ENCODE data around the gene ATAD3C. TPM values are rescaled to one million over a fixed set of nuclear protein-coding genes. Genes with fewer than 3 reads are reported as not detected.
"Not testable (repeated sequence)": the region's sequence is repeated elsewhere in the genome, so short reads cannot be mapped to it uniquely, and the experiment has no call there.

The ATAD3C gene
- total RNA-seq, 8 experiments from 2014 or later: 0.38 to 2.1 (median 0.64) TPM

DNA sequence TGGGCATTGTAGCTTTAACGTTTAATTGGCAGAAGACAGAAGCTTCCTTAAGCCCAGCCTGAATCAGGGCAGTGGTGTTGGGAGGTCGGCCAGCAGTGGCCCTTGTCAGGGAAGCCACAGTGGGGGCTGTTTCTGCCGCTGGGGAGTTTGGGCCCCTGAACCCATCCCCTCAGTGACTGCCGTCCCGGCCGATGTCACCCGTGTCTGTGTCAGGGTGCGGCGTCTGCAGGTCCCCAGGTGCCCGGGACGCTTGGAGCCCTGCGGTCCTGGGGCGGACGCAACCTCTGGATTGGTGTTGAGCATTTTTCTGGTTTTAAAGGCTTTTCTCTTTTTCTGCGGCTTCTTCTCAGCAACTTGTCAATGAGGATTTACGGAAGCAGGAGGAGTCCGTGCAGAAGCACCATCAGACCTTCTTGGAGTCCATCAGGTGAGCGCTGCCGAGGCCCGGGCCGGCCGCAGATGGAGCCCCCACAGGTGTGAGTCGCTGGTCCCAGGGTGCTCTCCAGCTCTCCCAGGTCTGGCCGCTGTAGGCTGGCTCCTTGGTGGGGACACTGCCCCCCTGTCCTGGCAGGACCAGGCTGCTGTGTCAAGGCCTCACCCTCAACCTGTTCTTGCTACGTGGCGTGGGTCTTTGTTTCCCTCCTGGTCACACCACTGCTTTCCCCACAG lies 2.3 kb downstream of the ATAD3C start:
- no peak for ATAC-seq (replicated peaks in 6 of 8)
- 40 to 96% (median 91%) methylated on average over 2 to 12 of the region's 26 CpGs; no CpG with 5 or more reads in 4 of the 10 experiments for WGBS, 10 experiments
- in situ Hi-C loops (cut with MboI; ENCODE audit: low pct_unique_long_range_greater_than_20kb in 2 of 9, low sequenced_read_pairs in 9 of 9, unreplicated experiment in 9 of 9): no loop called here
- Histone ChIP-seq H3K27ac (no peak overlapping the region), H3K4me1 (replicated peaks in 1 of 2) (no peaks in the 10 kb centered on the region), H3K4me3 (no peak overlapping the region)

GRCh38 chr1:1452365-1452739 lies 2.9 kb downstream of the ATAD3C start:
- 40 to 100% (median 63%) methylated on average over 1 to 5 of the region's 8 CpGs; no CpG with 5 or more reads in 4 of the 10 experiments for WGBS, 10 experiments
- H3K27ac ChIP-seq; ATAC-seq (replicated peaks in 6 of 8); H3K4me1 ChIP-seq (replicated peaks in 1 of 2); in situ Hi-C loops (cut with MboI; ENCODE audit: low pct_unique_long_range_greater_than_20kb in 2 of 9, low sequenced_read_pairs in 9 of 9, unreplicated experiment in 9 of 9); H3K4me3 ChIP-seq: not testable (repeated sequence)

GRCh38 chr1:1452882-1453281 lies 3.4 kb downstream of the ATAD3C start:
- in situ Hi-C loops (cut with MboI; ENCODE audit: low pct_unique_long_range_greater_than_20kb in 2 of 9, low sequenced_read_pairs in 9 of 9, unreplicated experiment in 9 of 9): no loop called here
- H3K27ac ChIP-seq: no peak overlapping the region
- no peak for ATAC-seq (replicated peaks in 6 of 8)
- 68 to 100% (median 95%) methylated on average over 1 to 7 of the region's 16 CpGs; no CpG with 5 or more reads in 4 of the 10 experiments for WGBS, 10 experiments
- H3K4me3 ChIP-seq: no peak overlapping the region
- H3K4me1 ChIP-seq (replicated peaks in 1 of 2): no peaks in the 10 kb centered on the region

DNA sequence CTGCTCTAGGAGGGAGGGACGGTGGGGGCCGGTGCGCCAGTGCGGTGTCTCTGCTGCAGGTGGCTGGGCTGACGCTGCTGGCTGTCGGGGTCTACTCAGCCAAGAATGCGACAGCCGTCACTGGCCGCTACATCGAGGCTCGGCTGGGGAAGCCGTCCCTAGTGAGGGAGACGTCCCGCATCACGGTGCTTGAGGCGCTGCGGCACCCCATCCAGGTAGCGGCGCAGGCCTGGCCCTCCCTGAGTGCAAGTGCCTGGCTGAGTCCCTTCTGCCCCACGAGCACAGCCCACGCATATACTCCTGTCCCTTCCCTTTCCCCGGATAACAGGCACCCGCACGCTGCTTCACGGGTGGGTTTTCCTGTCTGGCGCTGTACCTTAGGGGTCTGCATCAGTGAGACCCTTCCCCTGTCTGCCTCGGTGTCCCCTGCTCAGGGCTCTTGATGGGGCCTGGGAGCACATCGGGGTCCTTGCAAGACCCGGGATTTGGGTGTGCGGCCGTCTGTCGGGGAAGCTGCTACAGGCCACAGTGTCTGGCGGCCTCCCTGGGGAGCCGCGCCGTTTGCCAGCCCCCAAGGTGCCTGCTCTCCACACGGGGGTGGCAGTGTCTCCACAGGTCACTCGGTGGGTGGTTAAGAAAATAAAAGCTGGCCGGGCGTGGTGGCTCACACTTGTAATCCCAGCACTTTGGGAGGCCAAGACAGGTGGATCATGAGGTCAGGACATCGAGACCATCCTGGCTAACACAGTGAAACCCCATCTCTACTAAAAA lies 5.0 kb downstream of the ATAD3C start:
- in situ Hi-C loops (cut with MboI; ENCODE audit: low pct_unique_long_range_greater_than_20kb in 2 of 9, low sequenced_read_pairs in 9 of 9, unreplicated experiment in 9 of 9); H3K27ac ChIP-seq; H3K4me1 ChIP-seq (replicated peaks in 1 of 2); ATAC-seq (replicated peaks in 6 of 8); H3K4me3 ChIP-seq: not testable (repeated sequence)
- WGBS, 10 experiments: 77 to 100% (median 100%) methylated on average over 1 to 4 of the region's 41 CpGs; no CpG with 5 or more reads in 6 of the 10 experiments

GRCh38 chr1:1455366-1455884 lies 5.9 kb downstream of the ATAD3C start:
- in situ Hi-C loops (cut with MboI; ENCODE audit: low pct_unique_long_range_greater_than_20kb in 2 of 9, low sequenced_read_pairs in 9 of 9, unreplicated experiment in 9 of 9): no loop called here

GRCh38 chr1:1455934-1456333 lies 6.4 kb downstream of the ATAD3C start:
- H3K27ac ChIP-seq; in situ Hi-C loops (cut with MboI; ENCODE audit: low pct_unique_long_range_greater_than_20kb in 2 of 9, low sequenced_read_pairs in 9 of 9, unreplicated experiment in 9 of 9); H3K4me3 ChIP-seq; H3K4me1 ChIP-seq (replicated peaks in 1 of 2): not testable (repeated sequence)
- peak in 4 of 8 experiments; percentile 8 to 73 (median 10) for ATAC-seq (replicated peaks in 6 of 8)
- no CpG with 5 or more reads among the region's 15 CpGs for WGBS, 10 experiments

More at GRCh38 chr1:1455366-1455884, 5.9 kb downstream of the ATAD3C start:
- no peaks in the 10 kb centered on the region for H3K4me1 ChIP-seq (replicated peaks in 1 of 2)
- H3K4me3 ChIP-seq: no peak overlapping the region
- 85 to 100% (median 90%) methylated on average over 1 to 9 of the region's 30 CpGs; no CpG with 5 or more reads in 7 of the 10 experiments for WGBS, 10 experiments
- H3K27ac ChIP-seq: no peak overlapping the region
- peak in 1 of 8 experiments; percentile 6 for ATAC-seq (replicated peaks in 6 of 8)

- H3K27ac ChIP-seq; H3K4me3 ChIP-seq; H3K4me1 ChIP-seq (replicated peaks in 1 of 2); in situ Hi-C loops (cut with MboI; ENCODE audit: low pct_unique_long_range_greater_than_20kb in 2 of 9, low sequenced_read_pairs in 9 of 9, unreplicated experiment in 9 of 9): not testable (repeated sequence)
- 70 to 93% (median 82%) methylated on average over 3 to 12 of the region's 22 CpGs; no CpG with 5 or more reads in 5 of the 10 experiments for WGBS, 10 experiments
- ATAC-seq (replicated peaks in 6 of 8): peak in 3 of 8 experiments; percentile 2 to 21 (median 11)
Measured at GRCh38 chr1:1456683-1457255, 7.3 kb downstream of the ATAD3C start.

GRCh38 chr1:1459156-1459555 lies 9.7 kb downstream of the ATAD3C start:
- peak in 1 of 8 experiments; percentile 4 for ATAC-seq (replicated peaks in 6 of 8)
- WGBS, 10 experiments: no CpG with 5 or more reads among the region's 19 CpGs
- H3K27ac ChIP-seq; H3K4me1 ChIP-seq (replicated peaks in 1 of 2); H3K4me3 ChIP-seq; in situ Hi-C loops (cut with MboI; ENCODE audit: low pct_unique_long_range_greater_than_20kb in 2 of 9, low sequenced_read_pairs in 9 of 9, unreplicated experiment in 9 of 9): not testable (repeated sequence)

DNA sequence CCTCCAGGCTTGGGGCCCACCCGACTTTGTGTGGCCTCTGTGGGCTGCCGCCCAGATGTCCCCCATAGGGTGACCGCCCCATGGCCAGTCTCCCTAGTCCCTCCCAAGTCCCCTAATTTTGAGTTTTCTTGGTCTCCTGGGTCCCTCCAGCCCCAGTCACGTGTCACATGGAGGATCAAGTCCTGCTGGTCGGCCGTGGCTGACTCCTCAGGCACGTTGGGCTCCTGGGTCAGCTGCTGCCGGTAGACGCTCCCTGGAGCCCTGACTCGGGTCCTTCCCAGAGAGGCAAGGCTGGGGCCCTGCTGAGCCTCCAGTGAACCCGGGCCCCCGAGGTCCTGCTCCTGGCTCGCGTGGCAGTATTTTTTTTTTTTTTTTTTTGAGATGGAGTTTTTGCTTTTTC lies 10.2 kb downstream of the ATAD3C start:
- H3K4me3 ChIP-seq; H3K4me1 ChIP-seq (replicated peaks in 1 of 2); in situ Hi-C loops (cut with MboI; ENCODE audit: low pct_unique_long_range_greater_than_20kb in 2 of 9, low sequenced_read_pairs in 9 of 9, unreplicated experiment in 9 of 9); H3K27ac ChIP-seq: not testable (repeated sequence)
- ATAC-seq (replicated peaks in 6 of 8): peak in 2 of 8 experiments; percentile 4 to 8
- 80 to 100% (median 84%) methylated on average over 2 to 7 of the region's 14 CpGs; no CpG with 5 or more reads in 7 of the 10 experiments for WGBS, 10 experiments

- in situ Hi-C loops (cut with MboI; ENCODE audit: low pct_unique_long_range_greater_than_20kb in 2 of 9, low sequenced_read_pairs in 9 of 9, unreplicated experiment in 9 of 9): no loop called here
- no peak for ATAC-seq (replicated peaks in 6 of 8)
- Histone ChIP-seq H3K4me3 (no peak overlapping the region), H3K4me1 (replicated peaks in 1 of 2) (no peaks in the 10 kb centered on the region), H3K27ac (no peak overlapping the region)
- 20 to 91% (median 80%) methylated on average over 1 to 6 of the region's 27 CpGs; no CpG with 5 or more reads in 7 of the 10 experiments for WGBS, 10 experiments
Measured at GRCh38 chr1:1460540-1461130, 11.1 kb downstream of the ATAD3C start.

DNA sequence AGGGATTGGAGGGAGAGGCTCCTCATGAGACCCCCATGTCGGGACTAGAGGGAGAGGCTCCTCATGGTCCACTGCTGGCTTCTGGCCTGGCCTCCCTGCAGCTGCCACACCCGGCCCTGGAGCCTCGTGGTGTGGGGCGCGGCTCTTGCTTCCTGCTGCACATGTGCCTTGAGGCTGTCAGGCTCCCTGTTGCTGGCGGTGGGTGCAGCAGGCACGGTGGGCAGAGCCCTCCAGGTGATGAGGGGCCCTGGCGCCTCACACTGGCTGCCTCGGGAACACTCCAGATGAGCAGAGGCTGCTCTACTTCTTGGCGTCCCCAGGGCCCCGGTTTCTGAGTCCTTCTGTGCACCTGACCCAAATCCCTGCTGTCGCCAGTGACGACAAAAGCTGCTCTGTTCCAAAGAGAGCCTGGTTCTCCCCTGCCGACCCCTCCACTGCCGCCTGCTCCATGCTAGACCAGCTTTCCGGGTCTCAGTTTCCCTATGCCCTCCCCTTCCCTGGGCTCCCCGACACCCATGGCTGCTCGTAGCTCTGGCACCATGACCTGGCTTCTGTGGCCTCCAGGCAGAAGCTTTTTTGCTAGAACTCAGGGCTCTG lies 12.3 kb downstream of the ATAD3C start:
- in situ Hi-C loops (cut with MboI; ENCODE audit: low pct_unique_long_range_greater_than_20kb in 2 of 9, low sequenced_read_pairs in 9 of 9, unreplicated experiment in 9 of 9): no loop called here
- 40 to 85% (median 80%) methylated on average over 1 to 9 of the region's 18 CpGs; no CpG with 5 or more reads in 3 of the 10 experiments for WGBS, 10 experiments

GRCh38 chr1:1462318-1462966 lies 13.0 kb downstream of the ATAD3C start:
- peak in 6 of 8 experiments; percentile 22 to 81 (median 52) for ATAC-seq (replicated peaks in 6 of 8)
- H3K4me1 ChIP-seq (replicated peaks in 1 of 2): no peaks in the 10 kb centered on the region
- H3K4me3 ChIP-seq: no peak overlapping the region
- WGBS, 10 experiments: 20 to 88% (median 54%) methylated on average over 3 to 10 of the region's 26 CpGs; no CpG with 5 or more reads in 4 of the 10 experiments
- in situ Hi-C loops (cut with MboI; ENCODE audit: low pct_unique_long_range_greater_than_20kb in 2 of 9, low sequenced_read_pairs in 9 of 9, unreplicated experiment in 9 of 9): no loop called here
- no peak overlapping the region for H3K27ac ChIP-seq

More for the DNA sequence above, 12.3 kb downstream of the ATAD3C start:
- peak in 6 of 8 experiments; percentile 13 to 86 (median 41) for ATAC-seq (replicated peaks in 6 of 8)
- Histone ChIP-seq H3K4me3 (no peak overlapping the region), H3K4me1 (replicated peaks in 1 of 2) (no peaks in the 10 kb centered on the region), H3K27ac (no peak overlapping the region)

All from motor neuron (in vitro differentiated cells).